Natural killer cell (primary cell): ENCODE data around the gene ARHGEF4. TPM values are rescaled to one million over a fixed set of nuclear protein-coding genes. Genes with fewer than 3 reads are reported as not detected.

Experiments used
- ATAC-seq, 3 donors: fragments of 150-1000 bp in 2 of 3; fragments of 200-7000 bp in 1 of 3; cut with Tn5 transposase; 1 replicate in 1 of 3; 2 replicates in 2 of 3; pipeline ENCODE4 v1.10.0; 2021; ENCODE audit warnings: mild to moderate bottlenecking in 2 of 3, moderate library complexity in 2 of 3
- DNase-seq, 2 donors: peaks; one replicate each; pipeline versions ENCODE4 v3.0.0 to v3.0.0-alpha.2; 2013 to 2021; ENCODE audit warnings: mixed read lengths in 1 of 2
- H3K27ac ChIP-seq: one replicate; pipeline ENCODE4 v1.5.1; 2013; ENCODE audit warnings: mild to moderate bottlenecking, low read length
- H3K27me3 ChIP-seq: one replicate; pipeline ENCODE4 v1.6.1; 2013; ENCODE audit warnings: low read length; ENCODE audit not compliant: control insufficient read depth, insufficient read depth
- H3K36me3 ChIP-seq: one replicate; pipeline ENCODE4 v1.6.1; 2013; ENCODE audit warnings: low read length; ENCODE audit not compliant: control insufficient read depth, insufficient read depth
- H3K4me1 ChIP-seq: one replicate; pipeline ENCODE4 v1.6.1; 2013; ENCODE audit warnings: low read length; ENCODE audit not compliant: control insufficient read depth, insufficient read depth
- H3K4me3 ChIP-seq: one replicate; pipeline ENCODE4 v1.5.1; 2013; ENCODE audit warnings: low read length
- H3K9me3 ChIP-seq: one replicate; pipeline ENCODE4 v1.6.1; 2013; ENCODE audit warnings: low read length; ENCODE audit not compliant: control insufficient read depth, insufficient read depth
- H3K27ac Mint-ChIP-seq, 2 donors: one replicate each; pipeline ENCODE4 v1.8.0; 2022; ENCODE audit warnings: mild to moderate bottlenecking in 2 of 2, mixed read lengths in 2 of 2, moderate library complexity in 1 of 2
- H3K27me3 Mint-ChIP-seq, 2 donors: one replicate each; pipeline ENCODE4 v1.8.0; 2022; ENCODE audit warnings: low read depth in 2 of 2, mixed read lengths in 2 of 2
- H3K36me3 Mint-ChIP-seq: one replicate; pipeline ENCODE4 v1.8.0; 2022; ENCODE audit warnings: mixed read lengths
- H3K4me1 Mint-ChIP-seq, 2 donors: one replicate each; pipeline ENCODE4 v1.8.0; 2022; ENCODE audit warnings: mixed read lengths in 2 of 2
- H3K4me3 Mint-ChIP-seq: one replicate; pipeline ENCODE4 v1.8.0; 2022; ENCODE audit warnings: mild to moderate bottlenecking, moderate library complexity, mixed read lengths
- H3K9me3 Mint-ChIP-seq, 2 donors: one replicate each; pipeline ENCODE4 v1.8.0; 2022; ENCODE audit warnings: mixed read lengths in 2 of 2
- WGBS: methylation state at CpG from one replicate; pipeline ENCODE4 v1.1.7; 2013; ENCODE audit warnings: missing lambda C conversion rate; ENCODE audit not compliant: insufficient coverage; 5-methylcytosine and 5-hydroxymethylcytosine counted together
- intact Hi-C: fragments of 100-400 bp; cut with micrococcal nuclease; formaldehyde crosslinking; loops from one replicate; pipeline ENCODE4 v1.14.2; 2022
- total RNA-seq, 4 donors: library from RNA; stranded (reverse); fragments of 120-200 nt in 1 of 4; gene quantifications; one replicate each; pipeline versions ENCODE4 v1.2.3 to v1.2.4, GENCODE V29; 2013 to 2022
- TF ChIP-seq, protein P1 (sequence below): fragments of 200-600 bp; IDR thresholded peaks from one replicate; pipeline ENCODE4 v1.8.0; 2022; ENCODE audit warnings: antibody characterized with exemption

Gene ARHGEF4
- total RNA-seq, 3 donors from 2014 or later (not counting 1 experiment from before 2014, with no cell fraction given) = 0.11 TPM; not detected in 2

DNA sequence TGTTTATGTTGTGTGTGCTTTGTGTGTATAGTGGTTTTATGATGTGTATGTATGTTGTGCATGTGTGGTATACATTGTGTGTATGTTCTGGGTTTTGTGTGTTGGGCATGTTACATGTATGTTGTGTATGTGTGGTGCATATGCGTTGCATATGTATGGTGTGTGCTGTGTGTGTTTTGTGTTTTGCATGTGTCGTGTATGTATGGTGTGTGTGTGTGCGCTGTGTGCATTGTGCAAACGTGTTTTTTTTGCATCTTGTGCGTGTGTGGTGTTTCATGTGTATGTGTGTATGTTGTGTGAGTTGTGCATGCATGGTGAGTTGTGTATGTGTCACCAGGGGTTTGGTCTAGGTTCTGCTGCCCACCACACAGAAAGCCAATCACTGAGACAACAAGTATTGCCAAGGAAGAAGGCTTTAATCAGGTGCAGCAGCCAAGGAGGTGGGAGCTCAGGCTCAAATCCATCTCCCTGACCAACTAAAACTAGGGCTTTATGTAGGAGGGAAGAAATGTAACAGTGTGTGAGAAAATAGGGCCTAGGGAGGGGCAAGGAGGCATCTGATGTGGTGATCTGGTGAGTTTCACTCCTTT, 140.8 kb downstream of the ARHGEF4 start:
- Mint-ChIP-seq H3K27ac (no peak overlapping the region), H3K36me3 (no peaks in the 10 kb centered on the region), H3K27me3 (peaks cover 0 to 3% of the 10 kb centered on the region in 2 donors), H3K9me3 (no peaks in the 10 kb centered on the region), H3K4me3 (no peak overlapping the region), H3K4me1 (peaks cover 2 to 3% of the 10 kb centered on the region in 2 donors)
- Histone ChIP-seq H3K27ac (no peak overlapping the region), H3K4me3 (no peak overlapping the region), H3K4me1 (no peaks in the 10 kb centered on the region), H3K27me3 (no peaks in the 10 kb centered on the region), H3K36me3 (no peaks in the 10 kb centered on the region), H3K9me3 (peaks cover 8% of the 10 kb centered on the region)
- no peak for ATAC-seq
- TF ChIP-seq, protein P1, sequence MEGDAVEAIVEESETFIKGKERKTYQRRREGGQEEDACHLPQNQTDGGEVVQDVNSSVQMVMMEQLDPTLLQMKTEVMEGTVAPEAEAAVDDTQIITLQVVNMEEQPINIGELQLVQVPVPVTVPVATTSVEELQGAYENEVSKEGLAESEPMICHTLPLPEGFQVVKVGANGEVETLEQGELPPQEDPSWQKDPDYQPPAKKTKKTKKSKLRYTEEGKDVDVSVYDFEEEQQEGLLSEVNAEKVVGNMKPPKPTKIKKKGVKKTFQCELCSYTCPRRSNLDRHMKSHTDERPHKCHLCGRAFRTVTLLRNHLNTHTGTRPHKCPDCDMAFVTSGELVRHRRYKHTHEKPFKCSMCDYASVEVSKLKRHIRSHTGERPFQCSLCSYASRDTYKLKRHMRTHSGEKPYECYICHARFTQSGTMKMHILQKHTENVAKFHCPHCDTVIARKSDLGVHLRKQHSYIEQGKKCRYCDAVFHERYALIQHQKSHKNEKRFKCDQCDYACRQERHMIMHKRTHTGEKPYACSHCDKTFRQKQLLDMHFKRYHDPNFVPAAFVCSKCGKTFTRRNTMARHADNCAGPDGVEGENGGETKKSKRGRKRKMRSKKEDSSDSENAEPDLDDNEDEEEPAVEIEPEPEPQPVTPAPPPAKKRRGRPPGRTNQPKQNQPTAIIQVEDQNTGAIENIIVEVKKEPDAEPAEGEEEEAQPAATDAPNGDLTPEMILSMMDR = no peak
- 98% methylated on average over 5 of the region's 5 CpGs for WGBS
- no peak for DNase-seq
- intact Hi-C loops = no loop called here

DNA sequence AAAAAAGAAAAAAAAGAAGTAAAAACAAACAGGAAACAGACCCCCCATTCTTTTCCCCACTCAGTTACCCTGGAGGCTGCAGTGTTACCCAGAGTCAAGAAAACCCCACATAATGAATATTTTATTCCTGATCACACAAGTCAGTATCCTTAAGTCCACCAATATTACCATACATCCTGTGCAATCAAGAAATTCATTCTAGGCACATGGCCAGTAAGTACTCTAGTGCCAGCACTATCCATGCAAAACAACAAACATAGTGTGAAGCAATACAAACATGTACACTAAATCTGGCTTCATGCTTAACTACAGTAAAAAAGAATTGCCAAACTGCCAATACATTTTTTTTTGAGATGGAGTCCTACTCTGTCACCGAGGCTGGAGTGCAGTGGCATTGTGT, 145.0 kb downstream of the ARHGEF4 start:
- ATAC-seq (no peak), DNase-seq (no peak)
- Histone ChIP-seq H3K27ac (no peak overlapping the region), H3K4me3 (no peak overlapping the region), H3K27me3 (no peaks in the 10 kb centered on the region), H3K4me1 (no peaks in the 10 kb centered on the region), H3K36me3 (no peaks in the 10 kb centered on the region), H3K9me3 (peaks cover 8% of the 10 kb centered on the region)
- TF ChIP-seq, protein P1 = no peak
- Mint-ChIP-seq H3K27me3 (peaks cover 0 to 7% of the 10 kb centered on the region in 2 donors), H3K9me3 (no peaks in the 10 kb centered on the region), H3K4me1 (peaks cover 0 to 9% of the 10 kb centered on the region in 2 donors), H3K36me3 (no peaks in the 10 kb centered on the region), H3K27ac (no peak overlapping the region), H3K4me3 (no peak overlapping the region)
- WGBS = 80% methylated on average over 1 of the region's 1 CpG
- intact Hi-C loops = no loop called here

DNA sequence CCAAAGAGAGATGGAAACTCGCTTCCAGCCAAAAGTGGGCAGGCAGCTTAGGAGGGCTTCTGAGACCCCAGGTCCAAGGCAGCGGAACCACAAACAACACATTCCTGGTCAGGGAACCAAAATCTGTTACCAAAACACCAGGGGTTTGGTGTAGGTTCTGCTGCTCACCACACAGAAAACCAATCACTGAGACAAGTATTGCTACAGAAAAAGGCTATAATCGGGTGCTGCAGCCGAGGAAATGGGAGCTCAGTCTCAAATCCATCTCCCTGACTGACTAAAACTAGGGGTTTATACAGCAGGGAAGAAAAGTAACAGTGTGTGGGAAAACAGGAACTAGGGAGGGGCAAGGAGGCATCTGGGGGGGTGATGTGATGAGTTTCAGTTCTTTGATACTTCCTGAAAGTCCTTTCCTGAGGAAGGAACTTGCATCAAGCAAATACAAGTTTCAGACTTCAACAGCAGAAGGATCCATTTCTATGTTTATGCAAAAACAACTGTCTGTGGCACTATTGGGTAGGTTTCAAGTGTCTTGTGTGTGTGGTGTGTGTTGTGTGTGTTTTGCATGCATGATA, 148.6 kb downstream of the ARHGEF4 start:
- H3K4me3 Mint-ChIP-seq = no peak overlapping the region
- intact Hi-C loops = no loop called here

More for the DNA sequence above, 148.6 kb downstream of the ARHGEF4 start:
- TF ChIP-seq, protein P1 = no peak
- no peak for ATAC-seq
- Mint-ChIP-seq H3K27me3 (peaks cover 0 to 7% of the 10 kb centered on the region in 2 donors), H3K4me1 (peaks cover 0 to 9% of the 10 kb centered on the region in 2 donors), H3K27ac (no peak overlapping the region), H3K36me3 (no peaks in the 10 kb centered on the region), H3K9me3 (no peaks in the 10 kb centered on the region)
- Histone ChIP-seq H3K27me3 (no peaks in the 10 kb centered on the region), H3K36me3 (no peaks in the 10 kb centered on the region), H3K27ac (no peak overlapping the region), H3K4me3 (no peak overlapping the region), H3K9me3 (no peaks in the 10 kb centered on the region), H3K4me1 (no peaks in the 10 kb centered on the region)
- no peak for DNase-seq
- 71% methylated on average over 4 of the region's 4 CpGs for WGBS
